Loucy (cell line): Measurements from ENCODE around the gene SAMD4B.

ENCODE experiments used
- H2AFZ ChIP-seq: fragments of 200-600 bp; sonication (generic); 2 replicates; pipeline ENCODE4 v1.6.0; 2016; ENCODE audit warnings: antibody characterized with exemption, mild to moderate bottlenecking, low read length, moderate library complexity
- H3F3A ChIP-seq: fragments of 200-600 bp; 2 replicates; pipeline ENCODE4 v1.6.0; 2016; ENCODE audit warnings: antibody characterized with exemption, low read depth, mild to moderate bottlenecking
- H3K27me3 ChIP-seq: fragments of 200-600 bp; sonication (generic); 2 replicates; pipeline ENCODE4 v1.6.1; 2014; ENCODE audit warnings: low read length, mild to moderate bottlenecking; ENCODE audit not compliant: insufficient read depth, poor library complexity, severe bottlenecking
- H3K36me3 ChIP-seq: fragments of 200-600 bp; sonication (generic); 2 replicates; pipeline ENCODE4 v1.6.1; 2016; ENCODE audit warnings: low read length; ENCODE audit not compliant: insufficient read depth
- H3K4me1 ChIP-seq: fragments of 200-600 bp; sonication (generic); 2 replicates; pipeline ENCODE4 v1.5.1; 2014; ENCODE audit warnings: low read length, mild to moderate bottlenecking; ENCODE audit not compliant: insufficient read depth, poor library complexity, severe bottlenecking
- H3K4me2 ChIP-seq: fragments of 200-600 bp; sonication (generic); 2 replicates; pipeline ENCODE4 v1.6.0; 2014; ENCODE audit warnings: antibody characterized with exemption, low read length, low read depth, mild to moderate bottlenecking; ENCODE audit not compliant: poor library complexity, severe bottlenecking
- H3K4me3 ChIP-seq: fragments of 200-600 bp; sonication (generic); 2 replicates; pipeline ENCODE4 v1.5.1; 2014; ENCODE audit warnings: low read length, mild to moderate bottlenecking, mixed read lengths; ENCODE audit not compliant: poor library complexity, severe bottlenecking
- H3K79me2 ChIP-seq: fragments of 200-600 bp; sonication (generic); 2 replicates; pipeline ENCODE4 v1.6.1; 2014; ENCODE audit warnings: low read length; ENCODE audit not compliant: insufficient read depth
- H3K9ac ChIP-seq: fragments of 200-600 bp; sonication (generic); 2 replicates; pipeline ENCODE4 v1.6.0; 2014; ENCODE audit warnings: mild to moderate bottlenecking, low read depth, low read length, moderate library complexity; ENCODE audit not compliant: poor library complexity, severe bottlenecking
- H3K9me2 ChIP-seq: fragments of 200-600 bp; sonication (generic); replicated peaks from 2 replicates; pipeline ENCODE4 v1.6.1; 2016; ENCODE audit warnings: low read depth, low read length, mixed read lengths
- H3K9me3 ChIP-seq: fragments of 200-600 bp; sonication (generic); 2 replicates; pipeline ENCODE4 v1.6.1; 2014; ENCODE audit warnings: mild to moderate bottlenecking, antibody characterized with exemption, low read length, low read depth; ENCODE audit not compliant: insufficient read depth
- H4K20me1 ChIP-seq: fragments of 200-600 bp; sonication (generic); 2 replicates; pipeline ENCODE4 v1.6.0; 2014; ENCODE audit warnings: antibody characterized with exemption, low read length, mild to moderate bottlenecking; ENCODE audit not compliant: insufficient read depth, poor library complexity, severe bottlenecking
- EZH2phosphoT487 ChIP-seq: fragments of 200-600 bp; IDR thresholded peaks from 2 replicates; pipeline ENCODE4 v1.6.1; 2018; ENCODE audit warnings: antibody characterized with exemption, mild to moderate bottlenecking, moderate library complexity, borderline replicate concordance
- TF ChIP-seq, protein P1 (sequence below): fragments of 200-600 bp; sonication (generic); conservative IDR thresholded peaks from 2 replicates; pipeline ENCODE4 v1.5.1; 2014; ENCODE audit warnings: mild to moderate bottlenecking, antibody characterized with exemption, low read length

Gene SAMD4B

GRCh38 chr19:39365531-39365930, 23.3 kb downstream of the SAMD4B start:
- Histone ChIP-seq H3K9ac (no peak overlapping the region), H2AFZ (no peak overlapping the region), H3K4me1 (no peaks in the 10 kb centered on the region), H3K4me3 (no peak overlapping the region), H4K20me1 (no peaks in the 10 kb centered on the region), H3K9me2 (no peaks in the 10 kb centered on the region), H3F3A (no peaks in the 10 kb centered on the region), H3K36me3 (peaks cover 40% of the 10 kb centered on the region; the same call in 1 of the 2 replicates), H3K4me2 (no peak overlapping the region), H3K27me3 (no peaks in the 10 kb centered on the region), H3K79me2 (no peaks in the 10 kb centered on the region), H3K9me3 (no peaks in the 10 kb centered on the region)
- no peak for TF ChIP-seq EZH2phosphoT487
- TF ChIP-seq, protein P1, sequence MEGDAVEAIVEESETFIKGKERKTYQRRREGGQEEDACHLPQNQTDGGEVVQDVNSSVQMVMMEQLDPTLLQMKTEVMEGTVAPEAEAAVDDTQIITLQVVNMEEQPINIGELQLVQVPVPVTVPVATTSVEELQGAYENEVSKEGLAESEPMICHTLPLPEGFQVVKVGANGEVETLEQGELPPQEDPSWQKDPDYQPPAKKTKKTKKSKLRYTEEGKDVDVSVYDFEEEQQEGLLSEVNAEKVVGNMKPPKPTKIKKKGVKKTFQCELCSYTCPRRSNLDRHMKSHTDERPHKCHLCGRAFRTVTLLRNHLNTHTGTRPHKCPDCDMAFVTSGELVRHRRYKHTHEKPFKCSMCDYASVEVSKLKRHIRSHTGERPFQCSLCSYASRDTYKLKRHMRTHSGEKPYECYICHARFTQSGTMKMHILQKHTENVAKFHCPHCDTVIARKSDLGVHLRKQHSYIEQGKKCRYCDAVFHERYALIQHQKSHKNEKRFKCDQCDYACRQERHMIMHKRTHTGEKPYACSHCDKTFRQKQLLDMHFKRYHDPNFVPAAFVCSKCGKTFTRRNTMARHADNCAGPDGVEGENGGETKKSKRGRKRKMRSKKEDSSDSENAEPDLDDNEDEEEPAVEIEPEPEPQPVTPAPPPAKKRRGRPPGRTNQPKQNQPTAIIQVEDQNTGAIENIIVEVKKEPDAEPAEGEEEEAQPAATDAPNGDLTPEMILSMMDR, result no peak

DNA sequence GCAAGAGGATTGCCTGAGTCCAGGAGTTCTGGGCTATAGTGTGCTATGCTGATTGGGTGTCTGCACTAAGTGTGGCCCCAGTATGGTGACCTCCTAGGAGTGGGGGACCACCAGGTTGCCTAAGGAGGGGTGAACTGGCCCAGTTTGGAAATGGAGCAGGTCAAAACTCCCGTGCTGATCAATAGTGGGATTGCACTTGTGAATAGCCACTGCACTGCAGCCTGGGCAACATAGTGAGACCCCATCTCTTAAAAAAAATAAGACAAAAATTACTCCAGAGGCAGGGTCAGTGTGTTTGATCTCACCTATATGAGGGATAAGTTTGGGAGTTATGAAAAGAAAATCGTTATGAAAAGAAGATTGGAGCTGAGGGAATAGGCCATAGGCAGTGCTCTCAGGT, 27.0 kb downstream of the SAMD4B start:
- no peak for TF ChIP-seq EZH2phosphoT487
- TF ChIP-seq, protein P1, result no peak
- Histone ChIP-seq H2AFZ (no peak overlapping the region), H3K4me3 (no peak overlapping the region), H4K20me1 (no peaks in the 10 kb centered on the region), H3K4me1 (peaks cover 3% of the 10 kb centered on the region), H3K9me2 (no peaks in the 10 kb centered on the region), H3K79me2 (no peaks in the 10 kb centered on the region), H3K9ac (no peak overlapping the region), H3K36me3 (peaks cover 55% of the 10 kb centered on the region; the same call in 1 of the 2 replicates), H3K4me2 (no peak overlapping the region), H3F3A (no peaks in the 10 kb centered on the region), H3K27me3 (no peaks in the 10 kb centered on the region), H3K9me3 (no peaks in the 10 kb centered on the region)

DNA sequence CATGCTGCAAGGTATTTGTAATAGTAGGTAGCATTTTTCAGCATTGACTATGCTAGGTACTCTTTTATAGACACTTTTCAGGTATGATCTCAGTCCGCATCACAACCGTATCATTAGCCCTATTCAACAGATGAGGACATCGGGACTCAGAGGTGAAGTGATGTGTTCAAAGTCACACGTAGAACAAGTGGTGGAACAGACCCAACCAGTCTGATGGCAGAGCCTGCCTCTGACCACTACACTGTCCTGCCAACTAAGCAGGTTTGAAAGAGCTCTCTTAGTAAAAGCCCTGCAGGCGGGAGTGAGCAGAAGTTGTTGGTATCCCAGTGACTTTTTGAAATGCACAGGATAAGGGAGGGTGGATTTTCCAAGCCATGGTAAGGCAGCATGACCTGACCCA, 28.5 kb downstream of the SAMD4B start:
- Histone ChIP-seq H3K79me2 (no peaks in the 10 kb centered on the region), H4K20me1 (no peaks in the 10 kb centered on the region), H3K4me3 (no peak overlapping the region), H3F3A (no peaks in the 10 kb centered on the region), H3K4me1 (peaks cover 3% of the 10 kb centered on the region), H3K9ac (no peak overlapping the region), H3K36me3 (peaks cover 67% of the 10 kb centered on the region; the same call in 1 of the 2 replicates), H3K9me3 (no peaks in the 10 kb centered on the region), H3K4me2 (no peak overlapping the region), H3K27me3 (no peaks in the 10 kb centered on the region), H2AFZ (no peak overlapping the region), H3K9me2 (no peaks in the 10 kb centered on the region)
- TF ChIP-seq, protein P1, result no peak
- TF ChIP-seq EZH2phosphoT487, result no peak
